ENCODE data around the gene SLX4IP. TPM values are rescaled to one million over a fixed set of nuclear protein-coding genes. Genes with fewer than 3 reads are reported as not detected.

SLX4IP gene
- total RNA-seq, 2 donors from 2014 or later, result 3.8 to 9.1 TPM

GRCh38 chr20:10540636-10541493 lies 105.8 kb downstream of the SLX4IP start:
- DNase-seq (ENCODE audit: low spot score in 2 of 2) (no peak), ATAC-seq (peak in 1 of 2 donors; percentile 13)
- Mint-ChIP-seq H3K36me3 (no peaks in the 10 kb centered on the region), H3K27ac (no peak overlapping the region), H3K9me3 (no peaks in the 10 kb centered on the region)

- H3K36me3 Mint-ChIP-seq, result no peaks in the 10 kb centered on the region
- no peak for DNase-seq (ENCODE audit: low spot score in 2 of 2)
- H3K9me3 Mint-ChIP-seq, result no peaks in the 10 kb centered on the region
Observed at GRCh38 chr20:10541668-10542411, 106.7 kb downstream of the SLX4IP start.

DNA sequence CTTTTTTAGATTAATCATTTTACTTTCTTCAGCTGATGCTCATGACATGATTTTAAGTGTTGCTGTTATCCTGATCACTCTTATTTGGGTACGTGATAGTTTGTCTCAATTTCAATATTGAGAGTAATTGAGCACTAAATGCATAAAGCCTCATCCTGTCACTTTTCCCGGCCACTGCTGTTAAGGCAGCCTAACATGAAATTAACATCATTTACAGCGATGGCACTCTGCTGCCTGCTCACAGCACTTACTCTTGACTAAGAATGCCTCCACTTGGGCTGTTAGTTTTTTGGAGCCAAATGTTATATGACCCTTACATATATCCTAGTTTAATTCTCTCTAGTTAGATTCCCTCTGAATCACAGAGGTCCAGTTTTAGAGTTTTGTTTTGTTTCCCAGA lies 107.3 kb downstream of the SLX4IP start:
- Mint-ChIP-seq H3K36me3 (no peaks in the 10 kb centered on the region), H3K27ac (no peak overlapping the region), H3K9me3 (no peaks in the 10 kb centered on the region)
- ATAC-seq (no peak), DNase-seq (ENCODE audit: low spot score in 2 of 2) (no peak)

More at GRCh38 chr20:10541668-10542411, 106.7 kb downstream of the SLX4IP start:
- no peak for ATAC-seq
- H3K27ac Mint-ChIP-seq, result no peak overlapping the region

DNA sequence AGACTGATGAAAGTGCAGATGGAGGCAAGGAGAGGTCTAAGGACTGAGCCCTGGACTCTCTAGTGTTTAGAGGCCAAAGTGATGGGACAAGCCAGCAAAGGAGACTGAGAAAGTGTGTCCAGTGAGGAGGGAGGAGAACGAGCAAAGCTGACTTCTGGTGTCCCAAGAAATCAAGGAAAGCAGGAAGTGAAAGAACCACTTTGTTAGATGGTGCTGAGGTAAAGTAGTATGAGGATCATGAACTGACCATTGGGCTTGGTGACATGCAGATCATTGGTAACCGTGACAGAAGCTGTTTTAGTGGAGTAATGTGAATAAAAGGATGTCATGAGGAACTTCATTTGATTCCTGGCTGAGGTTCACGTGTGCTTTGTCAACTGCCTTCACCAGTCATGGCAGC lies 108.4 kb downstream of the SLX4IP start:
- no peaks in the 10 kb centered on the region for H3K9me3 Mint-ChIP-seq
- no peak for ATAC-seq
- no peak for DNase-seq (ENCODE audit: low spot score in 2 of 2)
- H3K27ac Mint-ChIP-seq, result no peak overlapping the region
- H3K36me3 Mint-ChIP-seq, result no peaks in the 10 kb centered on the region

GRCh38 chr20:10547276-10548114 lies 112.4 kb downstream of the SLX4IP start:
- H3K27ac Mint-ChIP-seq, result peak overlapping the region in 1 of 2 donors; percentile 79
- H3K9me3 Mint-ChIP-seq, result no peaks in the 10 kb centered on the region
- no peak for DNase-seq (ENCODE audit: low spot score in 2 of 2)
- no peak for ATAC-seq
- no peaks in the 10 kb centered on the region for H3K36me3 Mint-ChIP-seq

- DNase-seq (ENCODE audit: low spot score in 2 of 2), result no peak
- no peaks in the 10 kb centered on the region for H3K9me3 Mint-ChIP-seq
- H3K36me3 Mint-ChIP-seq, result no peaks in the 10 kb centered on the region
- no peak for ATAC-seq
- H3K27ac Mint-ChIP-seq, result no peak overlapping the region
Observed at GRCh38 chr20:10549511-10549910, 114.4 kb downstream of the SLX4IP start.

- ATAC-seq (peak in 1 of 2 donors; percentile 60), DNase-seq (ENCODE audit: low spot score in 2 of 2) (no peak)
- Mint-ChIP-seq H3K36me3 (no peaks in the 10 kb centered on the region), H3K9me3 (no peaks in the 10 kb centered on the region), H3K27ac (peak overlapping the region in 1 of 2 donors; percentile 15)
Observed at GRCh38 chr20:10550204-10551118, 115.4 kb downstream of the SLX4IP start.

- Mint-ChIP-seq H3K27ac (no peak overlapping the region), H3K9me3 (no peaks in the 10 kb centered on the region), H3K36me3 (no peaks in the 10 kb centered on the region)
- DNase-seq (ENCODE audit: low spot score in 2 of 2) (no peak), ATAC-seq (peak; percentile 49 to 66)
Observed at GRCh38 chr20:10551732-10552724, 116.9 kb downstream of the SLX4IP start.

GRCh38 chr20:10553326-10553984 lies 118.3 kb downstream of the SLX4IP start:
- ATAC-seq (peak in 1 of 2 donors; percentile 61), DNase-seq (ENCODE audit: low spot score in 2 of 2) (peak in 1 of 2 donors; percentile 27)
- H3K27ac Mint-ChIP-seq, result no peak overlapping the region
- H3K9me3 Mint-ChIP-seq, result no peaks in the 10 kb centered on the region
- no peaks in the 10 kb centered on the region for H3K36me3 Mint-ChIP-seq

DNA sequence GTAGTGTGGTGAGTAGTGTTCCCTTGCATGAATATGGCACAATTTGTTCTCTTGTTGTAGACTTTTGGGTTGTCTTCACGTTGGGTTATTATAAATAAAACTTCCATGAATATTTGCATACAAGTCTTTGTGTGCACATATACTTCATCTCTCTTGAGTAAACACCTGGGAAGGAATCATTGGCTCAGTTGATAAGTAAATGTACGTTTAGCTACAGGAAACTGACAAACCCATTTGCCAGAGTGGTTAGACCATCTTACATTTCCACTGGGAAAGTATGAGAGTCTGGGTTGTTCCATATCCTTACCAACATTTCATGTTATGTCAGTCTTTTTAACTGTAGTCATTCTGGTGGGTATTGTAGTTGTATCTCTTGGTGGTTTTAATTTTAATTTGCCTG lies 119.2 kb downstream of the SLX4IP start:
- ATAC-seq, result no peak
- no peak for DNase-seq (ENCODE audit: low spot score in 2 of 2)
- H3K9me3 Mint-ChIP-seq, result no peaks in the 10 kb centered on the region
- H3K36me3 Mint-ChIP-seq, result no peaks in the 10 kb centered on the region
- no peak overlapping the region for H3K27ac Mint-ChIP-seq

GRCh38 chr20:10555393-10555792 lies 120.3 kb downstream of the SLX4IP start:
- H3K27ac Mint-ChIP-seq, result no peak overlapping the region
- no peaks in the 10 kb centered on the region for H3K9me3 Mint-ChIP-seq
- DNase-seq (ENCODE audit: low spot score in 2 of 2) (no peak), ATAC-seq (no peak)
- no peaks in the 10 kb centered on the region for H3K36me3 Mint-ChIP-seq

DNA sequence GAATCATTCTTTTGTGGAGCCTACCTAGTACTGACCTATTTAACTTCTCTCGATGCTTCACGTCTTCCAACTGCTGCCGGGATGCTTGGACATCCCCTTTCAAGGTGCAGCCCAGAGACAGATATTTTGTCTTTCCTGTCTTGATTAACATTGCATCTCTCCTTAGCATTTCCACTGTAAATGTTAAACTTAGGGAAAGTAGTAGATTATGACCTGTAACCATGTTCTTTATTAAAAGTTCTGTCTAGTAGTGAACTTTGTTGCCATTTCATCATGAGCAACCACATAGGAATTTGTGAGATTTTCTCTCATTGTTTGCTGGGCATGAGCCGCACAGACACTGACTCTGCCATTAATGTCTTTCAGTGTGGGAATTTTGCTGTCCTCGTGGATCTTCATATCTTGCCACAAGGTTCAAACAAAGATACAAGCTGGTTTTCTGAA lies 120.8 kb downstream of the SLX4IP start:
- Mint-ChIP-seq H3K36me3 (no peaks in the 10 kb centered on the region), H3K27ac (no peak overlapping the region)

DNA sequence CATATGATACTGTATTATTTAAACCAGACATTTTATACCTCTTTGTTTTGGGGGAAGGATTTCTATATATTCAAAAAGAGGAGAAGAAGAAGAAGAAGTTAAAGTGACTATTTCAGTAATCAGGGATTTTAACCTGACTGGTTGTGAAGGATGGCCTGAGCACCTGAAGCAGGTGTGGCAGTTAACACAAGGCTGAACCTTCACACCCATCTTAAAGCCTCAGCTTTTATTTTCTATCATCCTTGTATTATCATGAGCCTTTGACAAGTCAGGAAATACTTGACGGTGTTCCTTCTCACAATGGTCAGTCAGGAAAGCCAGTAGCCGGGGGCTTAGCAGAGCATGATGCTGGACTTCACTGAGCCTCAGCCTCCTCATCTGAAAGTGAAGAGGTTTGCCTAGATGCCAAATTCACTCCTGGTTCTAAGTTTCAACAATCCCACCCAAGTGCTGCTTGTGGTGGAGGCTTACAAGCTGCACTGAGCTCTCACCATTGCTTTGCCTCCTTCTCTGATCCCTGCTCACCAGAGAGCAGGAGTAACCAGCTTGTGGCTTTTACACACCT lies 121.5 kb downstream of the SLX4IP start:
- Mint-ChIP-seq H3K36me3 (peaks cover 2% of the 10 kb centered on the region in 2 donors), H3K9me3 (no peaks in the 10 kb centered on the region), H3K27ac (no peak overlapping the region)
- no peak for DNase-seq (ENCODE audit: low spot score in 2 of 2)
- no peak for ATAC-seq

More for the DNA sequence above, 120.8 kb downstream of the SLX4IP start:
- DNase-seq (ENCODE audit: low spot score in 2 of 2) (no peak), ATAC-seq (no peak)
- no peaks in the 10 kb centered on the region for H3K9me3 Mint-ChIP-seq

- no peaks in the 10 kb centered on the region for H3K9me3 Mint-ChIP-seq
- ATAC-seq (no peak), DNase-seq (ENCODE audit: low spot score in 2 of 2) (no peak)
- peaks cover 5 to 6% of the 10 kb centered on the region in 2 donors for H3K36me3 Mint-ChIP-seq
- no peak overlapping the region for H3K27ac Mint-ChIP-seq
Observed at GRCh38 chr20:10557685-10558084, 122.6 kb downstream of the SLX4IP start.
